HEK293 (cell line): ENCODE measurements around the gene TMEM218.

Source experiments
- BCL11B ChIP-seq: fragments of 450-650 bp; formaldehyde crosslinking; IDR thresholded peaks from 2 replicates; pipeline ENCODE4 v1.5.1; 2016; ENCODE audit warnings: low read depth, missing biosample characterization, missing genetic modification characterization
- CTCF ChIP-seq: fragments of 450-650 bp; formaldehyde crosslinking; IDR thresholded peaks from 2 replicates; pipeline ENCODE4 v1.5.1; 2016; ENCODE audit warnings: missing biosample characterization, missing genetic modification characterization
- SP3 ChIP-seq: fragments of 450-650 bp; formaldehyde crosslinking; IDR thresholded peaks from 2 replicates; pipeline ENCODE4 v1.5.1; 2016; ENCODE audit warnings: missing biosample characterization, missing genetic modification characterization
- ZBTB7A ChIP-seq: fragments of 450-650 bp; formaldehyde crosslinking; IDR thresholded peaks from 2 replicates; pipeline ENCODE4 v1.5.1; 2016; ENCODE audit warnings: low read depth, missing biosample characterization, missing genetic modification characterization
- ZNF530 ChIP-seq: fragments of 450-650 bp; formaldehyde crosslinking; IDR thresholded peaks from 2 replicates; pipeline ENCODE4 v1.5.1; 2016; ENCODE audit warnings: low read depth, missing biosample characterization, missing genetic modification characterization
- ZSCAN4 ChIP-seq: fragments of 450-650 bp; formaldehyde crosslinking; IDR thresholded peaks from 2 replicates; pipeline ENCODE4 v1.5.1; 2017; ENCODE audit warnings: missing biosample characterization, missing genetic modification characterization

GRCh38 chr11:125061281-125061680, 50.1 kb downstream of the TMEM218 start:
- TF ChIP-seq CTCF (tag by site-specific recombination) (no peak), ZBTB7A (tag by site-specific recombination) (no peak), ZNF530 (tag by site-specific recombination) (no peak), SP3 (tag by site-specific recombination) (no peak), BCL11B (no peak), ZSCAN4 (tag by site-specific recombination) (no peak)
